Measurements from ENCODE around the gene SLC6A13. TPM values are rescaled to one million over a fixed set of nuclear protein-coding genes. Genes with fewer than 3 reads are reported as not detected.

SLC6A13 gene
- total and polyA plus RNA-seq, 2 of the 8 experiments (the other 6 are each of a cell fraction or from before 2014, with no cell fraction given): 0.03 TPM; not detected in 1

DNA sequence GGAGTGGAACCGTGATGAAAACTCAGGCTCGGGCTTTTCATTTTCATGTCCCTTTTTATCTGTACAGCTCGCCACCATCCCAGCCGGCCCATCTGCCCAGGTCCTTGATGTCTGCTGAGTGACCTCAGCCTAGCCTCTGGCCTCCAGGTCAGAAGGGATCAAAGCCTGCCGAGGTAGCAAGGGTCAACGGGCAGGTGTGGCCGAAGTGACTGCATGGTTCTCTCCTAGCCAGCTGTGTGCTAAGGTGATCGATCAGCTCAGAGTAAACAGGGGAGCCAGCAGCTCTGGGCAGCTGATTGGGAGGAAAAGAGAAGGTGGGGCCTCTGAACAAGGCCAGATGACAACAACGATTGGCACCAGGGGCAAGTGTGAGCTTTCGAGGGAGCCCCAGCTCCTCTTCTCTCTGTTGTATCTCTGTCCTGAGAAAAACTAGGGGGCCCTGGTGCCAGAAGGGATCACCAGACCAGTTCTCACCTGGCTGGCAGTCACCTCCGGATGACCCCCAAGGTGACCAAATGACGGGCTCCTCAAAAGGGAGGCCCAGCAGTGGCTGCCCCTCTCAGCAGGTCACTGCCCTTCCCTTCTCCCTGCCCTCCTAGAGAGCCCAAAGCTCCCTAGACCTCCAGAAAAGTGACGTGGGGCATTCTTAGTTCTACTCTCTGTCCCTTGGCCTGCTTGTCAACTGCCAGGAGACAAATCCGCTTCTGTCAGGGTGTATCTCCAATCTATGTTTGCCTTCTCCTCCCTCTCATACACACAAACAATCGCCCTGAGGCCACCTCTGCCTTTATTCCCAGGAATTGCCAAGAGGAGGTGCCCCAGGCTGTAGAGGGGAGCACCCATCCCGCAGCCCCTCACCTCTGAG is 52.1 kb downstream of the SLC6A13 start:
- no peaks in the 10 kb centered on the region for H3K9me3 ChIP-seq (ENCODE audit: insufficient read depth in 2 of 2, low read depth in 1 of 2, low read length in 1 of 2)
- H3K4me2 ChIP-seq (ENCODE audit: insufficient read depth in 1 of 2, low read depth in 2 of 2, low read length in 2 of 2): no peak overlapping the region
- H3K79me1 ChIP-seq (ENCODE audit: low read depth, low read length): no peaks in the 10 kb centered on the region
- no peaks in the 10 kb centered on the region for H3K36me3 ChIP-seq (ENCODE audit: control insufficient read depth in 2 of 4, insufficient read depth in 4 of 4, low read length in 3 of 4)
- H2AK5ac ChIP-seq (ENCODE audit: low read depth, low read length): no peak overlapping the region
- no peak overlapping the region for H3K14ac ChIP-seq (ENCODE audit: insufficient read length)
- H3K23me2 ChIP-seq (ENCODE audit: low read depth, low read length): no peaks in the 10 kb centered on the region
- no peak overlapping the region for H3K18ac ChIP-seq (ENCODE audit: extremely low read depth, low read length)
- no peak overlapping the region for H4K8ac ChIP-seq (ENCODE audit: extremely low read depth, insufficient read depth, low read length)
- no peak overlapping the region for H2BK120ac ChIP-seq (replicated peaks; ENCODE audit: low read depth, low read length)
- 81% methylated on average over 16 of the region's 16 CpGs; no CpG with 5 or more reads in 1 of the 2 experiments for WGBS, 2 experiments (ENCODE audit: extremely low coverage in 1 of 2, insufficient coverage in 1 of 2, insufficient read length in 1 of 2, insufficient replicate concordance in 2 of 2, low coverage in 1 of 2, low lambda C conversion rate in 2 of 2, missing lambda C conversion rate in 1 of 2)
- no peak overlapping the region for H3K4me3 ChIP-seq (ENCODE audit: extremely low read depth in 1 of 4, insufficient read depth in 2 of 4, low read depth in 3 of 4, low read length in 4 of 4)
- H4K20me1 ChIP-seq (replicated peaks in 1 of 2; ENCODE audit: control insufficient read depth in 1 of 2, insufficient read depth in 2 of 2, low read length in 2 of 2): peaks cover 0 to 2% of the 10 kb centered on the region in 2 experiments
- H4K5ac ChIP-seq (ENCODE audit: insufficient read length, low read depth, low read length): no peak overlapping the region
- no peaks in the 10 kb centered on the region for H3K79me2 ChIP-seq (ENCODE audit: control insufficient read depth in 1 of 2, insufficient read depth in 2 of 2, low read length in 2 of 2)
- no peak overlapping the region for H3K23ac ChIP-seq (ENCODE audit: insufficient read length)
- no peak for DNase-seq (ENCODE audit: low read depth in 1 of 2, low spot score in 2 of 2)
- H2BK20ac ChIP-seq (ENCODE audit: low read length): no peak overlapping the region
- peaks cover 0 to 24% (median 14%) of the 10 kb centered on the region in 4 experiments; a peak in 4 of 7 replicates for H3K27me3 ChIP-seq (replicated peaks in 1 of 4; ENCODE audit: control insufficient read depth in 3 of 4, extremely low read depth in 1 of 4, insufficient read depth in 3 of 4, low read length in 3 of 4)
- no peak overlapping the region for H2AFZ ChIP-seq (ENCODE audit: low read length)
- H3K9ac ChIP-seq (replicated peaks in 1 of 4; ENCODE audit: extremely low read depth in 1 of 4, low read depth in 3 of 4, low read length in 3 of 4): no peak overlapping the region
- peaks cover 0 to 20% (median 15%) of the 10 kb centered on the region in 4 experiments; a peak in 6 of 7 replicates for H3K4me1 ChIP-seq (replicated peaks in 1 of 4; ENCODE audit: control insufficient read depth in 3 of 4, insufficient read depth in 4 of 4, low read length in 3 of 4)
- no peak overlapping the region for H3K4ac ChIP-seq (replicated peaks; ENCODE audit: insufficient read length, low read depth, low read length)
- no peak overlapping the region for H3K27ac ChIP-seq (ENCODE audit: low read depth, low read length)
- H2BK15ac ChIP-seq (ENCODE audit: low read length): no peak overlapping the region
- no peak overlapping the region for H3K56ac ChIP-seq (replicated peaks; ENCODE audit: insufficient read length, low read depth, low read length)
- no peak for FAIRE-seq
- H2BK5ac ChIP-seq (ENCODE audit: low read depth, low read length): no peak overlapping the region
- POLR2A ChIA-PET (ENCODE audit: partially characterized antibody): interaction anchor here (1.3 kb wide), 1 partner anchor 23 kb away, joined by 3 read pairs; no protein-coding TSS in a partner anchor
- H2BK12ac ChIP-seq (ENCODE audit: low read depth, low read length): no peak overlapping the region
- CTCF ChIA-PET (ENCODE audit: partially characterized antibody): interaction anchor here (0.8 to 3.4 kb wide), 5 partner anchors 9 to 21 kb away, joined by 3 to 31 read pairs (median 4); no protein-coding TSS in a partner anchor
- H4K91ac ChIP-seq (replicated peaks; ENCODE audit: insufficient read length, low read length): no peak overlapping the region
- no peak for TF ChIP-seq SIN3A (conservative IDR thresholded peaks at IDR 0.05 in 1 of 2, IDR thresholded peaks at IDR 0.05 in 1 of 2; ENCODE audit: low read depth in 1 of 2, low read length in 2 of 2)
- TF ChIP-seq SAP30 (IDR thresholded peaks at IDR 0.05; ENCODE audit: insufficient read depth, insufficient replicate concordance, low read length): no peak
- TF ChIP-seq SRF (IDR thresholded peaks at IDR 0.05; ENCODE audit: low read depth, low read length): no peak
- TF ChIP-seq EGR1 (IDR thresholded peaks at IDR 0.05; ENCODE audit: borderline replicate concordance, low read depth, low read length): no peak
- no peak for TF ChIP-seq RXRA (IDR thresholded peaks at IDR 0.05; ENCODE audit: insufficient read depth, low read depth, low read length)
- no peak for TF ChIP-seq CREB1 (IDR thresholded peaks at IDR 0.05)
- TF ChIP-seq TAF7 (optimal IDR thresholded peaks at IDR 0.05; ENCODE audit: borderline replicate concordance, low read depth, low read length): no peak
- TF ChIP-seq ATF2 (IDR thresholded peaks at IDR 0.05; ENCODE audit: low read length): no peak
- TF ChIP-seq KDM5A (IDR thresholded peaks at IDR 0.05; ENCODE audit: low read length): no peak
- TF ChIP-seq TAF1 (IDR thresholded peaks at IDR 0.05; ENCODE audit: low read depth, low read length): no peak
